Measurements from ENCODE around the gene ZBTB7A. TPM values are rescaled to one million over a fixed set of nuclear protein-coding genes. Genes with fewer than 3 reads are reported as not detected.
"Not testable (repeated sequence)": the region's sequence is repeated elsewhere in the genome, so short reads cannot be mapped to it uniquely, and the experiment has no call there.

Gene ZBTB7A
- total RNA-seq, 1 donor from 2014 or later, result 30.6 TPM

DNA sequence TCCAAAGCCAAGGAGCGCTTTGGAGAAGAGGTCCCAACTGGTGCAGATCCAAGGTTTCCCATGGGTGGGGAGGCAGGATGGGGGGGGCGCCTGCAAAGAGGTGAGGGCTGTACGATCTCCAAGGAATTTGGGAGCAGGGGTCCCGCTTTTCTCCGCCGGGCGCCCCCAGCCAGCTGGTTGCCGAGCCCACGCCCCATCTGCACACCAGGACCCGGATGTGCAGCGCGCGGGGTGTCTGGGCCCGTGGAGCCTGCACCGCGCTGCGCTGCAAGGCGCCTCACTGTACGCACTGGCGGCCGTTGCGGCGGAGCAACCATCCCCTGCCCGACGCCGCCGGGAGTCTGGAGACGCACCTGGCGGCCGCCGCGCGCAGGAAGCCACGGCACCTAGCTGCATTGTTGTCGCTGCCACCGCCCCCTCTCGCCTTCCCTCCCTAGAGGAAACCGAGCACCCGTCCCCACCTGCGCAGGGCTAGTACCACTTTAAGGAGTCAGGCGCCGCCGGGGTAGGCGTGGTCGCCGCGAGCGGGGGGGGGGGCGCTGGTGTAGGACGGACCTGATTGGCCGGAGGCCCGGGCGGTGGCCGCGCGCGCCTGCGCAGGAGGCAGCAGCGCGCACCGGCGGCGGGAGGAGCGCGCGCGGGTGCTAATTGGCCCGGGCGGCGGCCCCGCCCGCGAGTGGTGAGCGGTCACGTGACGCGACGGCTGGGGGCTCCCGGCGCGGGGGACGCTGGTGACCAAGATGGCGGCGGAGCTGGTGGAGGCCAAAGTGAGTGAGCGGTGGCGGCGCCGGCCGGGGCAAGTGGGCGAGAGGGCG, 59.5 kb downstream of the ZBTB7A start, which contains the start of gene PIAS4:
PIAS4 (plus strand) TSS at position 716 of the 815 bp plus-strand sequence; CDS start at position 741, 25 bp downstream.
- Histone ChIP-seq H3K4me1 (peaks cover 51% of the 10 kb centered on the region), H3K9me3 (replicated peaks) (no peaks in the 10 kb centered on the region), H3K36me3 (no peaks in the 10 kb centered on the region), H3K27me3 (ENCODE audit: low read depth) (no peaks in the 10 kb centered on the region), H3K27ac (replicated peaks) (peak within 1 kb of the TSS; percentile 94), H3K4me3 (peak within 1 kb of the TSS; percentile 98)
- intact Hi-C loops (cut with micrococcal nuclease), result no loop called here
- DNase-seq, result peak; percentile 96
- TF ChIP-seq, protein P1, sequence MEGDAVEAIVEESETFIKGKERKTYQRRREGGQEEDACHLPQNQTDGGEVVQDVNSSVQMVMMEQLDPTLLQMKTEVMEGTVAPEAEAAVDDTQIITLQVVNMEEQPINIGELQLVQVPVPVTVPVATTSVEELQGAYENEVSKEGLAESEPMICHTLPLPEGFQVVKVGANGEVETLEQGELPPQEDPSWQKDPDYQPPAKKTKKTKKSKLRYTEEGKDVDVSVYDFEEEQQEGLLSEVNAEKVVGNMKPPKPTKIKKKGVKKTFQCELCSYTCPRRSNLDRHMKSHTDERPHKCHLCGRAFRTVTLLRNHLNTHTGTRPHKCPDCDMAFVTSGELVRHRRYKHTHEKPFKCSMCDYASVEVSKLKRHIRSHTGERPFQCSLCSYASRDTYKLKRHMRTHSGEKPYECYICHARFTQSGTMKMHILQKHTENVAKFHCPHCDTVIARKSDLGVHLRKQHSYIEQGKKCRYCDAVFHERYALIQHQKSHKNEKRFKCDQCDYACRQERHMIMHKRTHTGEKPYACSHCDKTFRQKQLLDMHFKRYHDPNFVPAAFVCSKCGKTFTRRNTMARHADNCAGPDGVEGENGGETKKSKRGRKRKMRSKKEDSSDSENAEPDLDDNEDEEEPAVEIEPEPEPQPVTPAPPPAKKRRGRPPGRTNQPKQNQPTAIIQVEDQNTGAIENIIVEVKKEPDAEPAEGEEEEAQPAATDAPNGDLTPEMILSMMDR (IDR thresholded peaks at IDR 0.05; ENCODE audit: borderline replicate concordance), result no peak

DNA sequence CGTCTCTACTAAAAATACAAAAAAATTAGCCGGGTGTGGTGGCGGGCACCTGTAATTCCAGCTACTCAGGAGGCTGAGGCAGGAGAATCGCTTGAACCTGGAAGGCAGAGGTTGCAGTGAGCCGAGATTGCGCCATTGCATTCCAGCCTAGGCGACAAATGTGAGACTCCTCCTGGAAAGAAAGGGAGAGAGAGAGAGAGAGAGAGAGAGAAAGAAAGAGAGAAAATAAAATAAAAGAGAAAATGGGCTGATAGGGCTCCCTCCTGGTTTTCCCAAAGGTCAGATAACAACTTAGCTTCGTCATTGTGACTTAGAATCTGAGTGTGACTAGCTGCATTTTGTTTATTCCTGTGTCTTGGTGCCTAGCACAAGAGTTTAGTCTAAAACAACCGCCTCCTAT, 61.3 kb downstream of the ZBTB7A start:
- H3K27ac ChIP-seq (replicated peaks); H3K36me3 ChIP-seq; DNase-seq; H3K4me3 ChIP-seq; intact Hi-C loops (cut with micrococcal nuclease); H3K27me3 ChIP-seq (ENCODE audit: low read depth); H3K9me3 ChIP-seq (replicated peaks): not testable (repeated sequence)
- H3K4me1 ChIP-seq, result peaks cover 38% of the 10 kb centered on the region

DNA sequence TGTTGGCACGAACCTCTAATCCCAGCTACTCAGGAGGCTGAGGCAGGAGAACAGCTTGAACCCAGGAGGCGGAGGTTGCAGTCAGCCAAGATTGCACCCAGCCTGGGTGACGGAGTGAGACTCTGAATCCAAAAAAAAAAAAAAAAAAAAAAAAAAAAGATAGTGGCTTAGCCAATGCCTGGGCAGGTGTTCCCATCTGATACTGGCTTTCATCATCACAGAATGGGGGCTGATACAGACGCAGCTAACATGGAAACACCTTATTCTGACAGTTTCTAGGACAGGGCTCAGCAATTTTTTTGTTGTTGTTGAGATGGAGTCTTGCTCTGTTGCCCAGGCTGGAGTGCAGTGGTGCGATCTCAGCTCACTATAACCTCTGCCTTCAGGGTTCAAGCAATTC, 65.9 kb downstream of the ZBTB7A start:
- H3K27me3 ChIP-seq (ENCODE audit: low read depth); intact Hi-C loops (cut with micrococcal nuclease); H3K4me1 ChIP-seq; DNase-seq; H3K27ac ChIP-seq (replicated peaks); H3K9me3 ChIP-seq (replicated peaks); H3K4me3 ChIP-seq; H3K36me3 ChIP-seq: not testable (repeated sequence)

DNA sequence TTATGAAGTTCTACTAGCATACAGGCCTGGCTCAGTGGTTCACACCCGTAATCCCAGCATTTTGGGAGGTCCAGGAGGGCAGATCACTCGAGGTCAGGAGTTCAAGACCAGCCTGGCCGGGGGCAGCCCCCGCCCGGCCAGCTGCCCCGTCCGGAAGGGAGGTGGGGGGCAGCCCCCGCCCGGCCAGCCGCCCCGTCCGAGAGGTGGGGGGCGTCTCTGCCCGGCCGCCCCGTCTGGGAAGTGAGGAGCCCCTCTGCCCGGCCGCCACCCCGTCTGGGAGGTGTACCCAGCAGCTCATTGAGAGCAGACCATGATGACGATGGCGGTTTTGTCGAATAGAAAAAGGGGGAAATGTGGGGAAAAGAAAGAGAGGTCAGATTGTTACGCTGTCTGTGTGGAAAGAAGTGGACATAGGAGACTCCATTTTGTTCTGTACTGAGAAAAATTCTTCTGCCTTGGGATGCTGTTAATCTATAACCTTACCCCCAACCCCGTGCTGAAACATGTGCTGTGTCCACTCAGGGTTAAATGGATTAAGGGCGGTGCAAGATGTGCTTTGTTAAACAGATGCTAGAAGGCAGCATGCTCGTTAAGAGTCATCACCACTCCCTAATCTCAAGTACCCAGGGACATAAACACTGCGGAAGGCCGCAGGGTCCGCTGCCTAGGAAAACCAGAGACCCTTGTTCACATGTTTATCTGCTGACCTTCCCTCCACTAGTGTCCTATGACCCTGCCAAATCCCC, 67.9 kb downstream of the ZBTB7A start:
- H3K27ac ChIP-seq (replicated peaks); H3K27me3 ChIP-seq (ENCODE audit: low read depth); intact Hi-C loops (cut with micrococcal nuclease); DNase-seq; H3K4me3 ChIP-seq; H3K36me3 ChIP-seq; H3K9me3 ChIP-seq (replicated peaks); H3K4me1 ChIP-seq: not testable (repeated sequence)

DNA sequence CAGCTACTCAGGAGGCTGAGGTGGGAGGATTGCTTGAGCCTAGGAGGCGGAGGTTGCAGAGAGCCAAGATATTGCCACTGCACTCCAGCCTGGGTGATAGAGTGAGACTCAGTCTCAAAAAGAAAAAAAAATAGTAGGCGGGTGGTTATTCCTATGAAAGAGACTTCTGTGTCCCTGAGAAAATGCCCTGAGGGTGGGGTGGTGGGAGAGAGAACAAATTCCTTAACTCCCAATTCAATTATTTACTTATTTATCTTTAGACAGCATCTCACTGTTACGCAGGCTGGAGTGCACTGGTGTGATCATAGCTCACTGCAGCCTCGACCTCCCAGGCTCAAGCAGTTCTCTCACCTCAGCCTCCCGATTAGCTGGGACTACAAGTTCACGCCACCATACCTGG, 71.1 kb downstream of the ZBTB7A start:
- intact Hi-C loops (cut with micrococcal nuclease), result no loop called here
- Histone ChIP-seq H3K4me1 (no peaks in the 10 kb centered on the region), H3K9me3 (replicated peaks) (no peaks in the 10 kb centered on the region), H3K27me3 (ENCODE audit: low read depth) (no peaks in the 10 kb centered on the region), H3K4me3 (no peak overlapping the region), H3K36me3 (no peaks in the 10 kb centered on the region), H3K27ac (replicated peaks) (no peak overlapping the region)
- TF ChIP-seq, protein P1 (IDR thresholded peaks at IDR 0.05; ENCODE audit: borderline replicate concordance), result no peak
- DNase-seq, result no peak

Other genes starting within 250 kb of the ZBTB7A start
- not detected for gene ZFR2, start 197.9 kb downstream of the ZBTB7A start, total RNA-seq
- not detected for gene ATCAY, start 186.2 kb downstream of the ZBTB7A start, total RNA-seq
- gene NMRK2, start 133.8 kb downstream of the ZBTB7A start, total RNA-seq, result 458 TPM
- gene DAPK3, start 95.8 kb downstream of the ZBTB7A start, total RNA-seq, result 74.6 TPM
- 2,303 TPM for gene EEF2, start 81.4 kb downstream of the ZBTB7A start, total RNA-seq
- gene PIAS4, start 59.2 kb downstream of the ZBTB7A start, total RNA-seq, result 15.4 TPM
- gene MAP2K2, start 57.2 kb upstream of the ZBTB7A start, total RNA-seq, result 129 TPM
- not detected for gene CREB3L3, start 86.7 kb upstream of the ZBTB7A start, total RNA-seq
- gene SIRT6, start 115.7 kb upstream of the ZBTB7A start, total RNA-seq, result 12.9 TPM
- gene ANKRD24, start 115.8 kb upstream of the ZBTB7A start, total RNA-seq, result 0.22 TPM
- 0.49 TPM for gene EBI3, start 162.6 kb upstream of the ZBTB7A start, total RNA-seq
- 10.2 TPM for gene YJU2, start 180.2 kb upstream of the ZBTB7A start, total RNA-seq
- 0.16 TPM for gene SHD, start 212.4 kb upstream of the ZBTB7A start, total RNA-seq
- gene TMIGD2, start 235.5 kb upstream of the ZBTB7A start, total RNA-seq, result not detected
- gene FSD1, start 237.7 kb upstream of the ZBTB7A start, total RNA-seq, result not detected

Measured in left ventricle myocardium inferior (tissue), 1 donor.